ENCODE measurements around the gene CFAP57. TPM values are rescaled to one million over a fixed set of nuclear protein-coding genes. Genes with fewer than 3 reads are reported as not detected.

The CFAP57 gene
- total RNA-seq, 1 experiment from 2014 or later = 0.23 TPM

GRCh38 chr1:43221797-43222196 is 49.7 kb downstream of the CFAP57 start:
- BruUV-seq (replicated peaks) = no TSS peak
- Histone ChIP-seq H3K9me3 (no peaks in the 10 kb centered on the region), H3K36me3 (ENCODE audit: control insufficient read depth, insufficient read depth, low read length) (no peaks in the 10 kb centered on the region), H3K4me3 (ENCODE audit: low read depth, low read length) (no peak overlapping the region), H3K4me1 (no peaks in the 10 kb centered on the region), H3K27me3 (replicated peaks; ENCODE audit: control insufficient read depth, insufficient read depth, low read length) (no peaks in the 10 kb centered on the region)
- Mint-ChIP-seq H3K36me3 (ENCODE audit: insufficient read depth, unreplicated experiment) (no peaks in the 10 kb centered on the region), H3K27me3 (ENCODE audit: insufficient read depth, unreplicated experiment) (no peaks in the 10 kb centered on the region), H3K4me3 (ENCODE audit: unreplicated experiment) (no peak overlapping the region), H3K9me3 (ENCODE audit: unreplicated experiment) (no peaks in the 10 kb centered on the region), H3K4me1 (ENCODE audit: low read depth, unreplicated experiment) (no peaks in the 10 kb centered on the region), H3K27ac (ENCODE audit: unreplicated experiment) (no peak overlapping the region)
- TF ChIP-seq CTCF (IDR thresholded peaks at IDR 0.05; ENCODE audit: insufficient read depth in 1 of 2, low read depth in 1 of 2, low read length in 1 of 2, severe bottlenecking in 1 of 2, unreplicated experiment in 1 of 2) = no peak
- intact Hi-C loops (cut with micrococcal nuclease; ENCODE audit: unreplicated experiment) = no loop called here
- POLR2A ChIA-PET = no interaction called here
- CTCF ChIA-PET = no interaction called here
- no peak for DNase-seq

GRCh38 chr1:43222879-43223278 is 50.7 kb downstream of the CFAP57 start:
- Mint-ChIP-seq H3K27ac (ENCODE audit: unreplicated experiment) (no peak overlapping the region), H3K9me3 (ENCODE audit: unreplicated experiment) (no peaks in the 10 kb centered on the region), H3K27me3 (ENCODE audit: insufficient read depth, unreplicated experiment) (no peaks in the 10 kb centered on the region), H3K36me3 (ENCODE audit: insufficient read depth, unreplicated experiment) (no peaks in the 10 kb centered on the region), H3K4me3 (ENCODE audit: unreplicated experiment) (no peak overlapping the region), H3K4me1 (ENCODE audit: low read depth, unreplicated experiment) (peaks cover 8% of the 10 kb centered on the region)
- no peak for DNase-seq
- CTCF ChIA-PET = no interaction called here
- Histone ChIP-seq H3K4me1 (peaks cover 9% of the 10 kb centered on the region), H3K27me3 (replicated peaks; ENCODE audit: control insufficient read depth, insufficient read depth, low read length) (no peaks in the 10 kb centered on the region), H3K36me3 (ENCODE audit: control insufficient read depth, insufficient read depth, low read length) (no peaks in the 10 kb centered on the region), H3K9me3 (no peaks in the 10 kb centered on the region), H3K4me3 (ENCODE audit: low read depth, low read length) (no peak overlapping the region)
- TF ChIP-seq CTCF (IDR thresholded peaks at IDR 0.05; ENCODE audit: insufficient read depth in 1 of 2, low read depth in 1 of 2, low read length in 1 of 2, severe bottlenecking in 1 of 2, unreplicated experiment in 1 of 2) = no peak
- intact Hi-C loops (cut with micrococcal nuclease; ENCODE audit: unreplicated experiment) = no loop called here
- no TSS peak for BruUV-seq (replicated peaks)
- POLR2A ChIA-PET = no interaction called here

DNA sequence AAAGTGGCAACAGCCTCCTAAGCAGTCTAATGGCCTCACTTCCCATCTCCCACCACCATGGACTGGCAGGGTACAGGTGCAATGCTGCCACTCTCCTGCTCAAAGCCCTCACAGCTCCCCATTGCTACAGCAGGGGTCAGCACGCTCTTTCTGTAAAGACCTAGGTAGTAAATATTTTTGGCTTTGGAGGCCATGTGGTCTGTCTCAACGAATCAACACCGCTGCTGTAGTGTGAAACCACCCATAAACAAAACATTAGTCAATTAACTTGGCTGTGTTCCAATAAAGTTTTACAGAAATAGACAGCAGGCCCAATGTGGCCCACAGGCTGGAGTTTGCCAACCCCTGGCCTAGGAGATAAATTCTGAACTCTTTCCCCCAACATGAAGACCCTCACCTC is 53.0 kb downstream of the CFAP57 start:
- Mint-ChIP-seq H3K27ac (ENCODE audit: unreplicated experiment) (no peak overlapping the region), H3K4me3 (ENCODE audit: unreplicated experiment) (no peak overlapping the region), H3K27me3 (ENCODE audit: insufficient read depth, unreplicated experiment) (no peaks in the 10 kb centered on the region), H3K9me3 (ENCODE audit: unreplicated experiment) (no peaks in the 10 kb centered on the region), H3K4me1 (ENCODE audit: low read depth, unreplicated experiment) (peaks cover 13% of the 10 kb centered on the region), H3K36me3 (ENCODE audit: insufficient read depth, unreplicated experiment) (no peaks in the 10 kb centered on the region)
- Histone ChIP-seq H3K4me1 (peaks cover 11% of the 10 kb centered on the region), H3K27me3 (replicated peaks; ENCODE audit: control insufficient read depth, insufficient read depth, low read length) (no peaks in the 10 kb centered on the region), H3K9me3 (no peaks in the 10 kb centered on the region), H3K36me3 (ENCODE audit: control insufficient read depth, insufficient read depth, low read length) (no peaks in the 10 kb centered on the region), H3K4me3 (ENCODE audit: low read depth, low read length) (no peak overlapping the region)
- no peak for DNase-seq
- ChIA-PET POLR2A (no interaction called here), CTCF (no interaction called here)
- no peak for TF ChIP-seq CTCF (IDR thresholded peaks at IDR 0.05; ENCODE audit: insufficient read depth in 1 of 2, low read depth in 1 of 2, low read length in 1 of 2, severe bottlenecking in 1 of 2, unreplicated experiment in 1 of 2)
- BruUV-seq (replicated peaks) = no TSS peak
- intact Hi-C loops (cut with micrococcal nuclease; ENCODE audit: unreplicated experiment) = no loop called here
